Measurements from ENCODE around the gene BBOX1. TPM values are rescaled to one million over a fixed set of nuclear protein-coding genes. Genes with fewer than 3 reads are reported as not detected.

Gene BBOX1
- total and polyA plus RNA-seq, 2 of the 4 experiments (the other 2 are of a cell fraction): not detected

DNA sequence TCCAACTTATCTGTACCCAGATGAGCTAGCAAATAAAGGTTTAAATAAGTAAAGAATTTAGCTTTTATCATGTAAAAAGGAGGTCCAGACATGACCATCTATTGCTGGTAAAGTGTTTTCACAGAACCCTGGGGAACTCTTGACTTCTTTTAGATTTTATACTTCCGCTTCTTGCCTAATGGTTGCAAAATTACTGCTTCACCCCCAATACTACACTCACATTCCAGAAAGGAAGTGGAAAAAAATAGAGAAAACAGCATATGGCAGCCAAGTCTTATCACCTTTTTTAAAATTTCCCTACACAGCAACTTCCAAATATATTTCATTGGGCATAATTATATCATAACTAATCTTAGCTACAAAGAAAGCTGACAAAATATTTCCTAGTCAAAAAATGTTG lies 12.1 kb downstream of the BBOX1 start:
- POLR2A ChIA-PET (ENCODE audit: unreplicated experiment): no interaction called here
- H3K79me1 ChIP-seq (ENCODE audit: low read depth in 1 of 2, low read length in 2 of 2): no peaks in the 10 kb centered on the region
- TF ChIP-seq MAFK (IDR thresholded peaks at IDR 0.05; ENCODE audit: low read depth, low read length): no peak
- no peak for TF ChIP-seq CHD1 (IDR thresholded peaks at IDR 0.05; ENCODE audit: low read depth, low read length)
- TF ChIP-seq RCOR1 (IDR thresholded peaks at IDR 0.05; ENCODE audit: insufficient replicate concordance, low read length): no peak
- no peak for TF ChIP-seq FOS (IDR thresholded peaks at IDR 0.05; ENCODE audit: low read depth, low read length)
- no peak for TF ChIP-seq POLR2A (IDR thresholded peaks at IDR 0.05; ENCODE audit: low read depth, low read length)
- no peak for TF ChIP-seq MXI1 (IDR thresholded peaks at IDR 0.05; ENCODE audit: borderline replicate concordance, low read depth, low read length)
- TF ChIP-seq MAZ (IDR thresholded peaks at IDR 0.05; ENCODE audit: borderline replicate concordance, low read depth, low read length): no peak
- TF ChIP-seq, protein P1, sequence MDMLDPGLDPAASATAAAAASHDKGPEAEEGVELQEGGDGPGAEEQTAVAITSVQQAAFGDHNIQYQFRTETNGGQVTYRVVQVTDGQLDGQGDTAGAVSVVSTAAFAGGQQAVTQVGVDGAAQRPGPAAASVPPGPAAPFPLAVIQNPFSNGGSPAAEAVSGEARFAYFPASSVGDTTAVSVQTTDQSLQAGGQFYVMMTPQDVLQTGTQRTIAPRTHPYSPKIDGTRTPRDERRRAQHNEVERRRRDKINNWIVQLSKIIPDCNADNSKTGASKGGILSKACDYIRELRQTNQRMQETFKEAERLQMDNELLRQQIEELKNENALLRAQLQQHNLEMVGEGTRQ (IDR thresholded peaks at IDR 0.05; ENCODE audit: low read depth, low read length): no peak
- TF ChIP-seq BHLHE40 (IDR thresholded peaks at IDR 0.05; ENCODE audit: low read depth, low read length): no peak
- TF ChIP-seq, protein P2, sequence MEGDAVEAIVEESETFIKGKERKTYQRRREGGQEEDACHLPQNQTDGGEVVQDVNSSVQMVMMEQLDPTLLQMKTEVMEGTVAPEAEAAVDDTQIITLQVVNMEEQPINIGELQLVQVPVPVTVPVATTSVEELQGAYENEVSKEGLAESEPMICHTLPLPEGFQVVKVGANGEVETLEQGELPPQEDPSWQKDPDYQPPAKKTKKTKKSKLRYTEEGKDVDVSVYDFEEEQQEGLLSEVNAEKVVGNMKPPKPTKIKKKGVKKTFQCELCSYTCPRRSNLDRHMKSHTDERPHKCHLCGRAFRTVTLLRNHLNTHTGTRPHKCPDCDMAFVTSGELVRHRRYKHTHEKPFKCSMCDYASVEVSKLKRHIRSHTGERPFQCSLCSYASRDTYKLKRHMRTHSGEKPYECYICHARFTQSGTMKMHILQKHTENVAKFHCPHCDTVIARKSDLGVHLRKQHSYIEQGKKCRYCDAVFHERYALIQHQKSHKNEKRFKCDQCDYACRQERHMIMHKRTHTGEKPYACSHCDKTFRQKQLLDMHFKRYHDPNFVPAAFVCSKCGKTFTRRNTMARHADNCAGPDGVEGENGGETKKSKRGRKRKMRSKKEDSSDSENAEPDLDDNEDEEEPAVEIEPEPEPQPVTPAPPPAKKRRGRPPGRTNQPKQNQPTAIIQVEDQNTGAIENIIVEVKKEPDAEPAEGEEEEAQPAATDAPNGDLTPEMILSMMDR (conservative IDR thresholded peaks at IDR 0.05; ENCODE audit: low read depth, low read length): no peak
- TF ChIP-seq, protein P3, sequence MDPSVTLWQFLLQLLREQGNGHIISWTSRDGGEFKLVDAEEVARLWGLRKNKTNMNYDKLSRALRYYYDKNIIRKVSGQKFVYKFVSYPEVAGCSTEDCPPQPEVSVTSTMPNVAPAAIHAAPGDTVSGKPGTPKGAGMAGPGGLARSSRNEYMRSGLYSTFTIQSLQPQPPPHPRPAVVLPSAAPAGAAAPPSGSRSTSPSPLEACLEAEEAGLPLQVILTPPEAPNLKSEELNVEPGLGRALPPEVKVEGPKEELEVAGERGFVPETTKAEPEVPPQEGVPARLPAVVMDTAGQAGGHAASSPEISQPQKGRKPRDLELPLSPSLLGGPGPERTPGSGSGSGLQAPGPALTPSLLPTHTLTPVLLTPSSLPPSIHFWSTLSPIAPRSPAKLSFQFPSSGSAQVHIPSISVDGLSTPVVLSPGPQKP (IDR thresholded peaks at IDR 0.05; ENCODE audit: borderline replicate concordance, low read depth, low read length): no peak
- no peak overlapping the region for H3K4me3 ChIP-seq (ENCODE audit: insufficient read depth, low read depth, low read length)
- H2BK5ac ChIP-seq (ENCODE audit: low read depth, low read length, poor library complexity, severe bottlenecking): no peak overlapping the region
- H3K36me3 ChIP-seq (ENCODE audit: control insufficient read depth, insufficient read depth, low read length): no peaks in the 10 kb centered on the region
- H2AK5ac ChIP-seq (ENCODE audit: low read depth, low read length): no peak overlapping the region
- no peak overlapping the region for H2AFZ ChIP-seq (replicated peaks; ENCODE audit: low read length, poor library complexity)
- no peak overlapping the region for H3K4ac ChIP-seq (ENCODE audit: low read depth, low read length)
- no peaks in the 10 kb centered on the region for H4K20me1 ChIP-seq (ENCODE audit: insufficient read depth, low read length)
- no peak overlapping the region for H2BK120ac ChIP-seq (ENCODE audit: low read depth, low read length)
- H3K14ac ChIP-seq (replicated peaks; ENCODE audit: low read depth, low read length): no peak overlapping the region
- H3K18ac ChIP-seq (ENCODE audit: low read depth, low read length): no peak overlapping the region
- ATAC-seq (ENCODE audit: low read depth) (no peak), DNase-seq (no peak)
- H3K9me1 ChIP-seq (ENCODE audit: insufficient read depth, low read length): no peaks in the 10 kb centered on the region
- no peak overlapping the region for H2AK9ac ChIP-seq (replicated peaks; ENCODE audit: low read depth, low read length, poor library complexity)
- no peak overlapping the region for H4K8ac ChIP-seq (ENCODE audit: low read depth in 2 of 2, low read length in 2 of 2)
- BruUV-seq (replicated peaks): no TSS peak
- H3K4me2 ChIP-seq (ENCODE audit: low read depth, low read length): no peak overlapping the region
- dilution Hi-C loops (cut with HindIII; ENCODE audit: low sequenced_read_pairs, unreplicated experiment) (no loop called here), in situ Hi-C loops (cut with MboI; ENCODE audit: low sequenced_read_pairs) (no loop called here), intact Hi-C loops (cut with micrococcal nuclease) (no loop called here)
- no peaks in the 10 kb centered on the region for H3K9me3 ChIP-seq (ENCODE audit: control insufficient read depth, insufficient read depth, low read length)
- peaks cover 3% of the 10 kb centered on the region; the same call in 1 of the 2 replicates for H3K4me1 ChIP-seq (ENCODE audit: control insufficient read depth, insufficient read depth, low read length)
- H4K91ac ChIP-seq (ENCODE audit: insufficient read depth, low read depth, low read length): no peak overlapping the region
- no peak overlapping the region for H3K27ac ChIP-seq (ENCODE audit: insufficient read depth, low read length)
- no peak overlapping the region for H3K56ac ChIP-seq (ENCODE audit: extremely low read depth, insufficient read depth, low read length)
- CTCF ChIA-PET: no interaction called here
- no peaks in the 10 kb centered on the region for H3K27me3 ChIP-seq (ENCODE audit: control insufficient read depth, insufficient read depth, low read length)
- WGBS, 2 experiments (ENCODE audit: extremely low coverage in 2 of 2, insufficient read length in 1 of 2): no CpG with 5 or more reads among the region's 1 CpG
- H4K5ac ChIP-seq (ENCODE audit: low read depth, low read length): no peak overlapping the region
- no peak overlapping the region for H3K9ac ChIP-seq (ENCODE audit: low read depth, low read length)
- H3K23ac ChIP-seq (ENCODE audit: low read depth, low read length): no peak overlapping the region
- no peak overlapping the region for H2BK15ac ChIP-seq (ENCODE audit: low read depth, low read length)
- no peak overlapping the region for H2BK20ac ChIP-seq (ENCODE audit: low read depth, low read length)

Measured in IMR-90 (cell line).